C1 segment of cervical spinal cord (tissue), 14 donors: ENCODE measurements around the gene HOXC11.

Experiments
- DNase-seq, 14 donors: peaks; one replicate each; lab custom pipeline; 2025; lab: John Stamatoyannopoulos, UW

The HOXC11 gene

GRCh38 chr12:53997204-53998109, 24.5 kb downstream of the HOXC11 start:
- DNase-seq, result no peak

GRCh38 chr12:53998110-53998899, 25.4 kb downstream of the HOXC11 start:
- no peak for DNase-seq

- no peak for DNase-seq
Measured at GRCh38 chr12:53998900-53999236, 25.9 kb downstream of the HOXC11 start.

- DNase-seq, result no peak
Measured at GRCh38 chr12:53999559-54000115, 26.7 kb downstream of the HOXC11 start.

- DNase-seq, result no peak
Measured at GRCh38 chr12:54000116-54001114, 27.5 kb downstream of the HOXC11 start, which contains the start of gene HOXC9. HOXC9 (plus strand) TSS chr12:54000161; CDS start chr12:54000189, 28 bp downstream.

- no peak for DNase-seq
Measured at GRCh38 chr12:54001283-54002187, 28.6 kb downstream of the HOXC11 start.

GRCh38 chr12:54002278-54002914, 29.5 kb downstream of the HOXC11 start:
- DNase-seq, result no peak

- DNase-seq, result no peak
Measured at GRCh38 chr12:54002915-54003389, 30.0 kb downstream of the HOXC11 start.

GRCh38 chr12:54003625-54004024, 30.7 kb downstream of the HOXC11 start:
- no peak for DNase-seq

GRCh38 chr12:54004063-54004840, 31.3 kb downstream of the HOXC11 start:
- DNase-seq, result no peak

- no peak for DNase-seq
Measured at GRCh38 chr12:54004841-54005530, 32.1 kb downstream of the HOXC11 start.

- no peak for DNase-seq
Measured at GRCh38 chr12:54005531-54005852, 32.6 kb downstream of the HOXC11 start.

- peak in 13 of 14 donors; percentile 7 to 82 (median 56) for DNase-seq
Measured at GRCh38 chr12:54005853-54006558, 33.1 kb downstream of the HOXC11 start.

- DNase-seq, result no peak
Measured at GRCh38 chr12:54006559-54007220, 33.8 kb downstream of the HOXC11 start.

- no peak for DNase-seq
Measured at GRCh38 chr12:54007538-54008259, 34.8 kb downstream of the HOXC11 start.

- no peak for DNase-seq
Measured at GRCh38 chr12:54008260-54008552, 35.3 kb downstream of the HOXC11 start.
